ENCODE measurements around the gene THBS4. TPM values are rescaled to one million over a fixed set of nuclear protein-coding genes. Genes with fewer than 3 reads are reported as not detected.
"Not testable (repeated sequence)": the region's sequence is repeated elsewhere in the genome, so short reads cannot be mapped to it uniquely, and the experiment has no call there.

The THBS4 gene
- total RNA-seq, 4 donors from 2014 or later, result 1.0 to 2.1 TPM; not detected in 2

GRCh38 chr5:80101993-80102392, 66.8 kb downstream of the THBS4 start:
- Histone ChIP-seq H3K27ac (no peak overlapping the region), H3K4me1 (no peaks in the 10 kb centered on the region), H3K27me3 (no peaks in the 10 kb centered on the region), H3K9me3 (no peaks in the 10 kb centered on the region), H3K4me3 (no peak overlapping the region), H3K36me3 (no peaks in the 10 kb centered on the region)
- TF ChIP-seq, protein P1, sequence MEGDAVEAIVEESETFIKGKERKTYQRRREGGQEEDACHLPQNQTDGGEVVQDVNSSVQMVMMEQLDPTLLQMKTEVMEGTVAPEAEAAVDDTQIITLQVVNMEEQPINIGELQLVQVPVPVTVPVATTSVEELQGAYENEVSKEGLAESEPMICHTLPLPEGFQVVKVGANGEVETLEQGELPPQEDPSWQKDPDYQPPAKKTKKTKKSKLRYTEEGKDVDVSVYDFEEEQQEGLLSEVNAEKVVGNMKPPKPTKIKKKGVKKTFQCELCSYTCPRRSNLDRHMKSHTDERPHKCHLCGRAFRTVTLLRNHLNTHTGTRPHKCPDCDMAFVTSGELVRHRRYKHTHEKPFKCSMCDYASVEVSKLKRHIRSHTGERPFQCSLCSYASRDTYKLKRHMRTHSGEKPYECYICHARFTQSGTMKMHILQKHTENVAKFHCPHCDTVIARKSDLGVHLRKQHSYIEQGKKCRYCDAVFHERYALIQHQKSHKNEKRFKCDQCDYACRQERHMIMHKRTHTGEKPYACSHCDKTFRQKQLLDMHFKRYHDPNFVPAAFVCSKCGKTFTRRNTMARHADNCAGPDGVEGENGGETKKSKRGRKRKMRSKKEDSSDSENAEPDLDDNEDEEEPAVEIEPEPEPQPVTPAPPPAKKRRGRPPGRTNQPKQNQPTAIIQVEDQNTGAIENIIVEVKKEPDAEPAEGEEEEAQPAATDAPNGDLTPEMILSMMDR (IDR thresholded peaks at IDR 0.05), result no peak
- TF ChIP-seq POLR2A (IDR thresholded peaks at IDR 0.05), result no peak
- no peak for DNase-seq

DNA sequence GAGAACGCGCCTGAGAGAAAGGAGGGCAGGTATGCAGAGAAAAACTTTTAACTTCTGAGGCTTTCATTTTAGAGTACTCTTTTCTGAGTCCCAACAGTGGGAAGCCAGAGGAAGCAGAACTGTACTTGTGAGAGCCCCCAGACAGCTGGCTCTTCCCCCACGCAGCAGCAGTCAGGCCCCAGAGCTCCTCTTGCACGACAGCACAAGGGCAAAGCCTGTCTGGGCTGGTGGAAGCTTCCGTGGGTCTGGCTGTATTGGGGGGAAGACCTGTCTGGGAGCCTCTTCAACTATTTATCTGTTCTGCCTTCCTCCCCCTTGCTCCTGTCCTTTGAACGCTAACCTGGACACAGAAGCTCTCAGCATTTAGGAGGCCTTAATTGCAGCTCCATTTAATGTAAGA, 68.2 kb downstream of the THBS4 start:
- H3K4me3 ChIP-seq, result no peak overlapping the region
- no peaks in the 10 kb centered on the region for H3K36me3 ChIP-seq
- H3K27ac ChIP-seq, result no peak overlapping the region
- H3K4me1 ChIP-seq, result no peaks in the 10 kb centered on the region
- no peaks in the 10 kb centered on the region for H3K27me3 ChIP-seq
- no peaks in the 10 kb centered on the region for H3K9me3 ChIP-seq
- TF ChIP-seq, protein P1 (IDR thresholded peaks at IDR 0.05), result no peak
- no peak for TF ChIP-seq POLR2A (IDR thresholded peaks at IDR 0.05)
- DNase-seq, result no peak

GRCh38 chr5:80105698-80106439, 70.7 kb downstream of the THBS4 start:
- H3K27me3 ChIP-seq, result no peaks in the 10 kb centered on the region
- DNase-seq, result no peak
- no peaks in the 10 kb centered on the region for H3K9me3 ChIP-seq
- TF ChIP-seq, protein P1 (IDR thresholded peaks at IDR 0.05), result no peak
- TF ChIP-seq POLR2A (IDR thresholded peaks at IDR 0.05), result no peak
- H3K36me3 ChIP-seq, result no peaks in the 10 kb centered on the region
- H3K27ac ChIP-seq, result no peak overlapping the region
- no peak overlapping the region for H3K4me3 ChIP-seq
- peaks cover 0 to 5% (median 0%) of the 10 kb centered on the region in 4 donors for H3K4me1 ChIP-seq

- no peaks in the 10 kb centered on the region for H3K27me3 ChIP-seq
- DNase-seq, result no peak
- TF ChIP-seq, protein P1 (IDR thresholded peaks at IDR 0.05), result no peak
These were observed 71.8 kb downstream of the THBS4 start for GRCh38 chr5:80106916-80107315.

GRCh38 chr5:80109646-80110478, 74.7 kb downstream of the THBS4 start:
- no peaks in the 10 kb centered on the region for H3K9me3 ChIP-seq
- TF ChIP-seq, protein P1 (IDR thresholded peaks at IDR 0.05), result no peak
- TF ChIP-seq POLR2A (IDR thresholded peaks at IDR 0.05), result no peak
- peaks cover 0 to 5% (median 0%) of the 10 kb centered on the region in 4 donors for H3K4me1 ChIP-seq
- H3K27ac ChIP-seq, result peak overlapping the region in 1 of 4 donors; percentile 12
- no peak overlapping the region for H3K4me3 ChIP-seq
- no peaks in the 10 kb centered on the region for H3K27me3 ChIP-seq
- no peak for DNase-seq
- H3K36me3 ChIP-seq, result no peaks in the 10 kb centered on the region

More at GRCh38 chr5:80106916-80107315, 71.8 kb downstream of the THBS4 start:
- H3K36me3 ChIP-seq, result no peaks in the 10 kb centered on the region
- H3K4me1 ChIP-seq, result peaks cover 0 to 5% (median 0%) of the 10 kb centered on the region in 4 donors
- H3K4me3 ChIP-seq, result no peak overlapping the region
- H3K9me3 ChIP-seq, result no peaks in the 10 kb centered on the region
- H3K27ac ChIP-seq, result no peak overlapping the region

DNA sequence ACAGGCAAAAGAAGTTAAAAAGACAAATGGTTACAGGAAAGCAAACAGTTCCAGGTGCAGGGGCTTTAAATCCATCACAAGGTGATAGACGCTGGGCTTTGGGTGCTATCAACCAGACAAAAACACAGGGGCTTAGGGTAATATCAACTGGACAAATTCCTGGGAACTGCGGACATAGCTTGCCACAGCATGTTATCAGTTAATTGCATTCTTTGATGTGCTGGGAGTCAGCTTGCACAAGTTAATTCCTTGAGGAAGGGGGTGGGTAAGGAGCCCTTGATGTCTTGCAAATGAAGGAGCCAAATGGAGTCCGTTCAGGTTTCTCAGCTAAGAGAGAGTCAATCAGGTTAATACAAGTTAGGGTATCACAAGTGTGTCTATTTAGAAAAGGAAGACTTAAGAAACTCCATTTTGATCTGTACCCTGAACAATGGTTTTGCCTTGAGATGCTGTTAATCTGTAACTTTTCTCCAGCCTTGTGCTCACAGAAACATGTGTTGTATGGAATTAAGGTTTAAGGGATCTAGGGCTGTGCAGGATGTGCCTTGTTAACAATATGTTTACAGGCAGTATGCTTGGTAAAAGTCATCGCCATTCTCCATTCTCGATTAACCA, 76.3 kb downstream of the THBS4 start:
- DNase-seq, result not testable (repeated sequence)

More for the DNA sequence above, 76.3 kb downstream of the THBS4 start:
- H3K4me1 ChIP-seq, H3K4me3 ChIP-seq, H3K9me3 ChIP-seq, H3K27me3 ChIP-seq, H3K27ac ChIP-seq, H3K36me3 ChIP-seq: not testable (repeated sequence)

Measured in Peyer's patch (tissue), 4 donors.